Aorta (tissue), 5 donors: ENCODE measurements around the gene KLHL1. TPM values are rescaled to one million over a fixed set of nuclear protein-coding genes. Genes with fewer than 3 reads are reported as not detected.

ENCODE experiments used
- ATAC-seq: fragments of 200-7000 bp; cut with Tn5 transposase; one replicate; pipeline ENCODE4 v1.9.1; 2022; ENCODE audit warnings: moderate library complexity; ENCODE audit not compliant: low FRiP score
- DNase-seq, 2 donors: peaks; one replicate each; pipeline ENCODE4 v3.0.0-alpha.2; 2020
- H3K27ac ChIP-seq, 2 donors: one replicate each; pipeline ENCODE4 v1.5.1; 2013; ENCODE audit warnings: low read length in 2 of 2, mild to moderate bottlenecking in 2 of 2, moderate library complexity in 2 of 2, control low read depth in 1 of 2, inconsistent platforms in 1 of 2, low read depth in 1 of 2
- H3K27me3 ChIP-seq, 2 donors: one replicate each; pipeline ENCODE4 v1.6.1; 2013; ENCODE audit warnings: control low read depth in 1 of 2, low read length in 1 of 2, mild to moderate bottlenecking in 1 of 2, moderate library complexity in 1 of 2; ENCODE audit not compliant: insufficient read depth in 2 of 2, control insufficient read depth in 1 of 2
- H3K36me3 ChIP-seq, 2 donors: one replicate each; pipeline ENCODE4 v1.6.1; 2013; ENCODE audit warnings: control low read depth in 1 of 2, low read length in 1 of 2, mild to moderate bottlenecking in 1 of 2; ENCODE audit not compliant: insufficient read depth in 2 of 2, control insufficient read depth in 1 of 2
- H3K4me1 ChIP-seq, 2 donors: one replicate each; pipeline ENCODE4 v1.6.1; 2013; ENCODE audit warnings: low read length in 2 of 2, control low read depth in 1 of 2, mild to moderate bottlenecking in 1 of 2, moderate library complexity in 1 of 2; ENCODE audit not compliant: insufficient read depth in 2 of 2, control insufficient read depth in 1 of 2
- H3K4me3 ChIP-seq, 2 donors: one replicate each; pipeline ENCODE4 v1.5.1; 2013; ENCODE audit warnings: low read length in 2 of 2, control low read depth in 1 of 2, mild to moderate bottlenecking in 1 of 2
- H3K9me3 ChIP-seq: one replicate; pipeline ENCODE4 v1.6.1; 2013; ENCODE audit warnings: mild to moderate bottlenecking, low read length; ENCODE audit not compliant: control insufficient read depth
- WGBS, 2 donors: extraction: QIAGEN DNeasy Blood & Tissue Kit; methylation state at CpG; one replicate each; pipeline ENCODE4 v1.1.7; 2013; 5-methylcytosine and 5-hydroxymethylcytosine counted together
- intact Hi-C, 2 donors: fragments of 100-400 bp; cut with DNase I; formaldehyde crosslinking; loops; one replicate each; pipeline versions ENCODE4 v1.14.2 to v1.15.0; 2022
- polyA plus RNA-seq, 2 donors: library from polyadenylated mRNA; stranded (reverse); fragments of 200-250 nt; gene quantifications; one replicate each; pipeline ENCODE4 v1.2.3, GENCODE V29; 2013
- total RNA-seq, 2 donors: library from RNA; stranded (reverse); fragmentation: NEBNext Ultra II Directional; extraction: Animal tissue kit (Norgen Biotek cat#: 25700); gene quantifications; one replicate each; pipeline ENCODE4 v1.2.1, GENCODE V29; 2021
- donor health status: healthy with polysubstance abuse.
- donor health status: Bipolar disorder and iron deficiency.
- donor health status: DM: no; HTN: no; CAD: no.
- donor health status: DM: no; HTN: no; CAD: no.
- donor health status: DM: yes; HTN: yes; CAD: no.

Gene KLHL1
- total and polyA plus RNA-seq, 4 donors = not detected

- H3K27ac ChIP-seq = no peak overlapping the region
- no peaks in the 10 kb centered on the region for H3K27me3 ChIP-seq
- H3K4me1 ChIP-seq = no peaks in the 10 kb centered on the region
- intact Hi-C loops = no loop called here
- no peaks in the 10 kb centered on the region for H3K9me3 ChIP-seq
- ATAC-seq (no peak), DNase-seq (no peak)
- H3K4me3 ChIP-seq = no peak overlapping the region
- H3K36me3 ChIP-seq = no peaks in the 10 kb centered on the region
Measured at GRCh38 chr13:69720278-69720983, 387.8 kb downstream of the KLHL1 start.

DNA sequence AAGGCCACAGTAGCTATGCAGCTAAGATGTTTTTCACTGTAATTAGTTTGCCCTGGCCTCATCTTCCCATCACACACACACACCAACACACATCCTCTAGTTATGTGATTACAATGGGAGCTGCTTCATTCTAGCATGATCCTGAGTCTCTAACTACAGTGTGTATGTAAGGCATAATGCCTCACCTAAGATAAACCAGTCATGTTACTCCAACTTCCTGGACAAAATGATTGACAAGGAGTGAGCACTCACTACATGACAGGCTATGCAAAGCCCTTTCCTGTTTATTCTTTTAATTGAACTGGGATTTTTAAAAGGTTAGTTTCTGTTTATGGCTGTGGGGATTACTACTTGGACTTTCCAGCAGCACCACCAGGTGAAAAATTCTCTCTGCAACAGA lies 401.4 kb downstream of the KLHL1 start:
- H3K27me3 ChIP-seq = no peaks in the 10 kb centered on the region
- no peak overlapping the region for H3K27ac ChIP-seq
- no peaks in the 10 kb centered on the region for H3K9me3 ChIP-seq
- no peak overlapping the region for H3K4me3 ChIP-seq
- intact Hi-C loops = no loop called here
- no peaks in the 10 kb centered on the region for H3K36me3 ChIP-seq
- H3K4me1 ChIP-seq = no peaks in the 10 kb centered on the region
- no peak for DNase-seq
- no peak for ATAC-seq

DNA sequence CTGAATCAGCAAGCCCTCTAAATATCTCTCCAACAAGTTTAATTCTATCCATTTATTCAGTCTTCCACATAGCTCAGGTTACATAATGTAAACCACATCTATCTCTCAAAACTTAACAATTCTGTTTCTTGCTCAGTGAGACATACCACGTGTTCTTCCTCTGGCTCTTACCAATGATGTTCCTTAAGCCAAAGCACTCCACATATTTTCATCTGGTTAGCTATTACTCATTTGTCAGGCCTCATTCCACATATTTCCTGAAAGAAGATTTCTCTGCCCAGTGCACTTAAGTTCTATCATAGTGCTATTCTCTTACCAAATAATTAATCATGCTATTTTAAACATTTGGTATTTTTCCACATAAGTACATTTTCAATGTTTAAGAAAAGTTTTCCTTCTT lies 403.9 kb downstream of the KLHL1 start:
- no peak for ATAC-seq

DNA sequence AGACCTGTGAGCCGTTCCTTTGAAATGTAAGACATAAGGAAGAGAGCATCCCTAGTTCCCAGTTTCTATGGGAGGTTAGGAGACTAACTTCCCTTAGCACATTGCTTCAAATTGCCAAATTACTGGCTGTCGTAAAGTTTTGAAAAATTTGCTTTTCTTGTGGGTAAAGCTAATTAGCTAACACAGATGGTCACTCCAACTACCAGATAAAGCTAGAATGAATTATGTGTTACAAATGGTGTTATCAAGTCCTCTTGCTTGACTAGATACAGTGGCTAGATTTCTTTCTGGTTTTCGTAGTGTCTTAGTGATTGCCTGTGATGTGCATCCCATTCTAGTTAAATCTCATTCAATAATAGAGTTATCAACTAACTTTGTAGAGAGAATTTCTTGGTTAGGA lies 417.3 kb downstream of the KLHL1 start:
- Histone ChIP-seq H3K9me3 (no peaks in the 10 kb centered on the region), H3K36me3 (no peaks in the 10 kb centered on the region), H3K4me3 (no peak overlapping the region), H3K4me1 (no peaks in the 10 kb centered on the region), H3K27me3 (no peaks in the 10 kb centered on the region), H3K27ac (no peak overlapping the region)
- 41 to 43% methylated on average over 3 of the region's 3 CpGs for WGBS, 2 donors
- DNase-seq = no peak
- intact Hi-C loops = no loop called here
- ATAC-seq = no peak

More for the DNA sequence above, 403.9 kb downstream of the KLHL1 start:
- no peak for DNase-seq
- Histone ChIP-seq H3K27ac (no peak overlapping the region), H3K9me3 (no peaks in the 10 kb centered on the region), H3K27me3 (no peaks in the 10 kb centered on the region), H3K36me3 (no peaks in the 10 kb centered on the region), H3K4me1 (no peaks in the 10 kb centered on the region), H3K4me3 (no peak overlapping the region)
- WGBS, 2 donors = 46 to 53% methylated on average over 1 of the region's 1 CpG
- intact Hi-C loops = no loop called here

GRCh38 chr13:69683921-69684686 lies 424.1 kb downstream of the KLHL1 start:
- ATAC-seq = no peak
- no peak for DNase-seq
- intact Hi-C loops = no loop called here

DNA sequence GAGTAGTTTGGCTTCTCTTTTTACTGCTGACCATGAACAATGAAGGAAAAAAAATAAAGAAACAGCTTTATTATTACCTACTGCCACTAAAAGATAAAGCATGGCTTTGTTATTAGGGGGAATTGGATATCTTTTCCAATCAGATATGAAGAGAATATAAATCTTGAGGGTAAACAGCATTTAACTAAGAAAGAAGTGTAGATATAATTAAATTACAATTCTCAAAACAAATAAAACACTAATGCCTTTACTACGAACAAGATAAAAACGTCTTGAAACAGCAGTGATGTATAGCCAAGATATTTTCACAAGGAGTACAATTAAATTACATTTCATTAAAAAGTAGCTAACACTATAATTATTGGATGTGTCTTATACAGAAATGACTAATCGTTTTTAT lies 426.5 kb downstream of the KLHL1 start:
- no peaks in the 10 kb centered on the region for H3K36me3 ChIP-seq
- H3K4me1 ChIP-seq = no peaks in the 10 kb centered on the region
- 54 to 57% methylated on average over 3 of the region's 3 CpGs for WGBS, 2 donors
- intact Hi-C loops = no loop called here
- H3K4me3 ChIP-seq = no peak overlapping the region
- DNase-seq (no peak), ATAC-seq (no peak)
- no peak overlapping the region for H3K27ac ChIP-seq
- no peaks in the 10 kb centered on the region for H3K9me3 ChIP-seq
- no peaks in the 10 kb centered on the region for H3K27me3 ChIP-seq

More at GRCh38 chr13:69683921-69684686, 424.1 kb downstream of the KLHL1 start:
- WGBS, 2 donors = 57 to 62% methylated on average over 3 of the region's 3 CpGs
- Histone ChIP-seq H3K27me3 (no peaks in the 10 kb centered on the region), H3K4me1 (no peaks in the 10 kb centered on the region), H3K36me3 (no peaks in the 10 kb centered on the region), H3K9me3 (no peaks in the 10 kb centered on the region), H3K4me3 (no peak overlapping the region), H3K27ac (no peak overlapping the region)

DNA sequence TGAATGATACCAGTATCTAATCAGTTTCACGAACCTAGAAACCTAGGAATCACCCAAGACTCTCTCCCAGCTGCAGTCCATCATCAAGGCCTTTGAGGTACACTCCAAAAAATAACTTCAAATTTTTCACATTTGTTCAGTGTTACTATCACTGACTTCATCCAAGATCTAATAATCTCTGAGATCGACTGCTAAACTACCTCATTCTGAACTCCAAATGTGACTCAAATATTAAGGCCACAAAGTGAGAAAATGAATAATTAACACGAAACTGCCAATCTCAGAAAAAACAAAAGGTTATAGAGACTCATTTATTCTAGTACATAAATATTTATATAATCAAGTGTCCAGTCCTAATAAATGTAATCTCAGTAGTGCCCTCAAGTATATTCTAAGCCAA lies 430.9 kb downstream of the KLHL1 start:
- DNase-seq (no peak), ATAC-seq (no peak)
- H3K4me3 ChIP-seq = no peak overlapping the region
- WGBS, 2 donors = 64 to 66% methylated on average over 3 of the region's 3 CpGs
- H3K4me1 ChIP-seq = no peaks in the 10 kb centered on the region
- H3K9me3 ChIP-seq = no peaks in the 10 kb centered on the region
- intact Hi-C loops = no loop called here
- H3K36me3 ChIP-seq = no peaks in the 10 kb centered on the region
- H3K27ac ChIP-seq = no peak overlapping the region
- H3K27me3 ChIP-seq = no peaks in the 10 kb centered on the region

DNA sequence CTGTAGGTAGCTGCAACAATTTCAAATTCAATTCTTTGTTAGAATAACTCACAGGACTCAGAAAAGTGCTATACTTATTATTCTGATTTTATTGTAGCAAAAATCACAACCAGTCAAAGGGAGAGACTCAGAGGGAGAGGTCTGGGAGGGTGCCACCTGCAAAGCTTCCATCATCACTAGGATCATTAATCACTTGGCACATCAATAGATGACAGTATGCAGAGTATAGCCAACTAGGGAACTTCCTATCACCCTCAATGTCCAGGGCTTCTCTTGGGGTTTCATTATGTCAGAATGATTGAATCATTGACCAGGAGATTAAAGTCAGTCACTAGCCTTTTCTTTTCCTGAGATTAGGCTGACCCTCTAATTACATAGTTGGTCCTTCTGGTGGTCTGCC lies 432.0 kb downstream of the KLHL1 start:
- DNase-seq (no peak), ATAC-seq (no peak)
- Histone ChIP-seq H3K36me3 (no peaks in the 10 kb centered on the region), H3K9me3 (no peaks in the 10 kb centered on the region), H3K27me3 (no peaks in the 10 kb centered on the region), H3K4me3 (no peak overlapping the region), H3K4me1 (no peaks in the 10 kb centered on the region), H3K27ac (no peak overlapping the region)
- intact Hi-C loops = no loop called here

DNA sequence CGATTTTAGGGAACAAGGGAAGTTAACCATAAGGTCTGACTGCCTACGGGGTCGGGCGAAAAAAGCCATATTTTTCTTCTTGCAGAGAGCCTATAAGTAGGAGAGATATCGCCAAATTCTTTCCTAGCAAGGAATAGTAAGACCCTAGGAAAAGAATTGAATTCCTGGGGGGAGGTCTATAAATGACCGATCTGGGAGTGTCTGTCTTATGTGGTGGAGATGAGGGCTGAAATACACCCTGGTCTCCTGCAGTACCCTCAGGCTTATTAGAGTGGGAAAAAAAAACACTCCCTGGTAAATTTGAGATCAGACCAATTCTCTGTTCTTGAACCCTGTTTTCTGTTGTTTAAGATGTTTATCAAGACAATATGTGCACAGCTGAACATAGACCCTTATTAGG lies 448.1 kb downstream of the KLHL1 start:
- H3K36me3 ChIP-seq = no peaks in the 10 kb centered on the region
- ATAC-seq (no peak), DNase-seq (no peak)
- 82 to 91% methylated on average over 6 of the region's 6 CpGs for WGBS, 2 donors
- no peak overlapping the region for H3K27ac ChIP-seq
- H3K9me3 ChIP-seq = no peaks in the 10 kb centered on the region
- intact Hi-C loops = no loop called here
- no peaks in the 10 kb centered on the region for H3K27me3 ChIP-seq
- no peak overlapping the region for H3K4me3 ChIP-seq
- no peaks in the 10 kb centered on the region for H3K4me1 ChIP-seq
